Measurements from ENCODE around the gene CNPPD1. TPM values are rescaled to one million over a fixed set of nuclear protein-coding genes. Genes with fewer than 3 reads are reported as not detected.

Gene CNPPD1
- total RNA-seq, 1 donor from 2014 or later = 82.8 TPM

- DNase-seq (ENCODE audit: low spot score) = no peak
These were observed 54.3 kb downstream of the CNPPD1 start for GRCh38 chr2:219122202-219122980.

Other genes with a start within 250 kb of the CNPPD1 start
- gene CDK5R2, start 217.3 kb downstream of the CNPPD1 start, total RNA-seq = not detected
- gene FEV, start 191.7 kb downstream of the CNPPD1 start, total RNA-seq = not detected
- gene CRYBA2, start 183.5 kb downstream of the CNPPD1 start, total RNA-seq = not detected
- not detected for gene CFAP65, start 135.4 kb downstream of the CNPPD1 start, total RNA-seq
- 0.26 TPM for gene IHH, start 116.0 kb downstream of the CNPPD1 start, total RNA-seq
- gene NHEJ1, start 16.1 kb downstream of the CNPPD1 start, total RNA-seq = 13.8 TPM
- 0.93 TPM for gene SLC23A3, start 6.9 kb downstream of the CNPPD1 start, total RNA-seq
- gene RETREG2, start 1.4 kb upstream of the CNPPD1 start, total RNA-seq = 68.1 TPM
- gene ZFAND2B, start 29.9 kb upstream of the CNPPD1 start, total RNA-seq = 31.3 TPM
- gene ABCB6, start 42.0 kb upstream of the CNPPD1 start, total RNA-seq = 36.5 TPM
- 59.0 TPM for gene ATG9A, start 52.7 kb upstream of the CNPPD1 start, total RNA-seq
- 15.9 TPM for gene ANKZF1, start 52.9 kb upstream of the CNPPD1 start, total RNA-seq
- 13.5 TPM for gene GLB1L, start 68.5 kb upstream of the CNPPD1 start, total RNA-seq
- gene STK16, start 68.6 kb upstream of the CNPPD1 start, total RNA-seq = 16.1 TPM
- not detected for gene TUBA4B, start 76.3 kb upstream of the CNPPD1 start, total RNA-seq
- gene TUBA4A, start 77.0 kb upstream of the CNPPD1 start, total RNA-seq = 21.7 TPM
- gene DNAJB2, start 102.4 kb upstream of the CNPPD1 start, total RNA-seq = 67.5 TPM
- not detected for gene PTPRN, start 132.5 kb upstream of the CNPPD1 start, total RNA-seq
- not detected for gene RESP18, start 155.8 kb upstream of the CNPPD1 start, total RNA-seq
- gene DNPEP, start 211.0 kb upstream of the CNPPD1 start, total RNA-seq = 78.6 TPM
- gene DES, start 241.5 kb upstream of the CNPPD1 start, total RNA-seq = 62.5 TPM

All from mesenteric fat pad (tissue), 1 donor.